Stimulated activated effector memory CD8-positive, alpha-beta T cell treated with anti-CD3 and anti-CD28 coated beads, Interleukin-12 subunit alpha, Interleukin-12 subunit beta, amount 100 ng/mL, for 72 hours (primary cell): ENCODE measurements around the gene RNF220.

Experiments
- ATAC-seq: fragments of 150-1000 bp; cut with Tn5 transposase; 2 replicates; pipeline ENCODE4 v1.10.0; 2021
- DNase-seq, 2 donors: peaks; one replicate each; pipeline ENCODE4 v3.0.0; 2021 to 2022; ENCODE audit warnings: low spot score in 2 of 2
- H3K27ac Mint-ChIP-seq: one replicate; pipeline ENCODE4 v1.8.0; 2022; ENCODE audit warnings: mild to moderate bottlenecking, mixed read lengths
- H3K36me3 Mint-ChIP-seq: one replicate; pipeline ENCODE4 v1.8.0; 2022; ENCODE audit warnings: mild to moderate bottlenecking, mixed read lengths
- H3K4me1 Mint-ChIP-seq: one replicate; pipeline ENCODE4 v1.8.0; 2022; ENCODE audit warnings: mixed read lengths
- H3K4me3 Mint-ChIP-seq: one replicate; pipeline ENCODE4 v1.8.0; 2022; ENCODE audit warnings: mild to moderate bottlenecking, mixed read lengths
- H3K9me3 Mint-ChIP-seq: one replicate; pipeline ENCODE4 v1.8.0; 2022; ENCODE audit warnings: mixed read lengths

Gene RNF220

GRCh38 chr1:44602634-44603628 is 197.9 kb downstream of the RNF220 start:
- no peak overlapping the region for H3K4me3 Mint-ChIP-seq
- H3K27ac Mint-ChIP-seq, result no peak overlapping the region
- DNase-seq (no peak), ATAC-seq (no peak)
- no peaks in the 10 kb centered on the region for H3K4me1 Mint-ChIP-seq
- no peaks in the 10 kb centered on the region for H3K9me3 Mint-ChIP-seq
- no peaks in the 10 kb centered on the region for H3K36me3 Mint-ChIP-seq

- ATAC-seq (no peak), DNase-seq (no peak)
- no peaks in the 10 kb centered on the region for H3K4me1 Mint-ChIP-seq
- no peaks in the 10 kb centered on the region for H3K36me3 Mint-ChIP-seq
- H3K27ac Mint-ChIP-seq, result no peak overlapping the region
- no peaks in the 10 kb centered on the region for H3K9me3 Mint-ChIP-seq
- H3K4me3 Mint-ChIP-seq, result no peak overlapping the region
Measured at GRCh38 chr1:44603718-44604117, 198.7 kb downstream of the RNF220 start.

GRCh38 chr1:44604157-44604955 is 199.3 kb downstream of the RNF220 start:
- Mint-ChIP-seq H3K27ac (no peak overlapping the region), H3K9me3 (no peaks in the 10 kb centered on the region)

GRCh38 chr1:44605914-44606615 is 201.0 kb downstream of the RNF220 start:
- no peak overlapping the region for H3K4me3 Mint-ChIP-seq
- no peaks in the 10 kb centered on the region for H3K4me1 Mint-ChIP-seq
- H3K36me3 Mint-ChIP-seq, result no peaks in the 10 kb centered on the region
- H3K27ac Mint-ChIP-seq, result no peak overlapping the region
- DNase-seq (no peak), ATAC-seq (no peak)
- H3K9me3 Mint-ChIP-seq, result no peaks in the 10 kb centered on the region

More at GRCh38 chr1:44604157-44604955, 199.3 kb downstream of the RNF220 start:
- DNase-seq, result no peak
- no peak for ATAC-seq
- Mint-ChIP-seq H3K4me3 (no peak overlapping the region), H3K4me1 (no peaks in the 10 kb centered on the region), H3K36me3 (no peaks in the 10 kb centered on the region)

- H3K4me3 Mint-ChIP-seq, result no peak overlapping the region
- ATAC-seq (no peak), DNase-seq (no peak)
- no peaks in the 10 kb centered on the region for H3K9me3 Mint-ChIP-seq
- H3K27ac Mint-ChIP-seq, result no peak overlapping the region
- H3K36me3 Mint-ChIP-seq, result no peaks in the 10 kb centered on the region
- H3K4me1 Mint-ChIP-seq, result no peaks in the 10 kb centered on the region
Measured at GRCh38 chr1:44606701-44607281, 201.7 kb downstream of the RNF220 start.

- Mint-ChIP-seq H3K27ac (no peak overlapping the region), H3K36me3 (no peaks in the 10 kb centered on the region), H3K4me1 (no peaks in the 10 kb centered on the region), H3K9me3 (no peaks in the 10 kb centered on the region), H3K4me3 (no peak overlapping the region)
- DNase-seq (no peak), ATAC-seq (no peak)
Measured at GRCh38 chr1:44608141-44608540, 203.1 kb downstream of the RNF220 start.

GRCh38 chr1:44609412-44609767 is 204.3 kb downstream of the RNF220 start:
- Mint-ChIP-seq H3K4me1 (no peaks in the 10 kb centered on the region), H3K4me3 (no peak overlapping the region), H3K27ac (no peak overlapping the region), H3K36me3 (no peaks in the 10 kb centered on the region), H3K9me3 (no peaks in the 10 kb centered on the region)
- ATAC-seq (no peak), DNase-seq (peak in 1 of 2 donors; percentile 58)

GRCh38 chr1:44609768-44610526 is 204.9 kb downstream of the RNF220 start:
- no peaks in the 10 kb centered on the region for H3K4me1 Mint-ChIP-seq
- H3K36me3 Mint-ChIP-seq, result no peaks in the 10 kb centered on the region
- no peak overlapping the region for H3K4me3 Mint-ChIP-seq
- no peak for ATAC-seq
- no peaks in the 10 kb centered on the region for H3K9me3 Mint-ChIP-seq
- DNase-seq, result no peak
- no peak overlapping the region for H3K27ac Mint-ChIP-seq

- H3K9me3 Mint-ChIP-seq, result no peaks in the 10 kb centered on the region
Measured at GRCh38 chr1:44610527-44611148, 205.6 kb downstream of the RNF220 start.

GRCh38 chr1:44611419-44611818 is 206.4 kb downstream of the RNF220 start:
- ATAC-seq, result no peak
- no peak for DNase-seq
- H3K4me1 Mint-ChIP-seq, result no peaks in the 10 kb centered on the region
- no peaks in the 10 kb centered on the region for H3K36me3 Mint-ChIP-seq
- no peaks in the 10 kb centered on the region for H3K9me3 Mint-ChIP-seq
- H3K27ac Mint-ChIP-seq, result no peak overlapping the region
- H3K4me3 Mint-ChIP-seq, result no peak overlapping the region

More at GRCh38 chr1:44610527-44611148, 205.6 kb downstream of the RNF220 start:
- Mint-ChIP-seq H3K27ac (no peak overlapping the region), H3K36me3 (no peaks in the 10 kb centered on the region), H3K4me1 (no peaks in the 10 kb centered on the region), H3K4me3 (no peak overlapping the region)
- DNase-seq, result no peak
- ATAC-seq, result no peak

GRCh38 chr1:44611866-44612265 is 206.8 kb downstream of the RNF220 start:
- no peak for ATAC-seq
- Mint-ChIP-seq H3K4me1 (no peaks in the 10 kb centered on the region), H3K36me3 (no peaks in the 10 kb centered on the region), H3K27ac (no peak overlapping the region), H3K4me3 (no peak overlapping the region), H3K9me3 (no peaks in the 10 kb centered on the region)
- no peak for DNase-seq

- Mint-ChIP-seq H3K27ac (no peak overlapping the region), H3K4me3 (no peak overlapping the region)
- ATAC-seq, result no peak
Measured at GRCh38 chr1:44613941-44614340, 208.9 kb downstream of the RNF220 start.

GRCh38 chr1:44616284-44616990 is 211.4 kb downstream of the RNF220 start:
- DNase-seq, result no peak
- no peaks in the 10 kb centered on the region for H3K4me1 Mint-ChIP-seq
- H3K4me3 Mint-ChIP-seq, result no peak overlapping the region
- H3K9me3 Mint-ChIP-seq, result no peaks in the 10 kb centered on the region
- H3K36me3 Mint-ChIP-seq, result no peaks in the 10 kb centered on the region
- H3K27ac Mint-ChIP-seq, result no peak overlapping the region
- no peak for ATAC-seq

More at GRCh38 chr1:44613941-44614340, 208.9 kb downstream of the RNF220 start:
- no peak for DNase-seq
- no peaks in the 10 kb centered on the region for H3K9me3 Mint-ChIP-seq
- H3K4me1 Mint-ChIP-seq, result no peaks in the 10 kb centered on the region
- H3K36me3 Mint-ChIP-seq, result no peaks in the 10 kb centered on the region
